GM23338 (cell line): ENCODE data around the gene TAF4B. TPM values are rescaled to one million over a fixed set of nuclear protein-coding genes. Genes with fewer than 3 reads are reported as not detected.

Experiments
- ATAC-seq: fragments of 200-7000 bp; cut with Tn5 transposase; 3 replicates; pipeline ENCODE4 v1.9.1; 2020
- DNase-seq: peaks from one replicate; pipeline ENCODE4 v3.0.0-alpha.2; 2015; ENCODE audit warnings: low spot score
- H2AFZ ChIP-seq: fragments of 200-600 bp; sonication (generic); 2 replicates; pipeline ENCODE4 v1.8.0; 2016; ENCODE audit warnings: antibody characterized with exemption, mild to moderate bottlenecking, moderate library complexity
- H3F3A ChIP-seq: fragments of 200-600 bp; sonication (generic); replicated peaks from 2 replicates; pipeline ENCODE4 v1.8.0; 2017; ENCODE audit warnings: antibody characterized with exemption, mixed run types, low read depth
- H3K27ac ChIP-seq: fragments of 200-600 bp; sonication (generic); 2 replicates; pipeline ENCODE4 v1.6.1; 2016; ENCODE audit warnings: low read depth
- H3K27me3 ChIP-seq: fragments of 200-600 bp; sonication (generic); 2 replicates; pipeline ENCODE4 v1.8.0; 2016; ENCODE audit warnings: mild to moderate bottlenecking, mixed run types, moderate library complexity; ENCODE audit not compliant: insufficient read depth
- H3K36me3 ChIP-seq: fragments of 200-600 bp; sonication (generic); 2 replicates; pipeline ENCODE4 v1.8.0; 2016; ENCODE audit warnings: mild to moderate bottlenecking; ENCODE audit not compliant: insufficient read depth
- H3K4me1 ChIP-seq: fragments of 200-600 bp; sonication (generic); 2 replicates; pipeline ENCODE4 v1.8.0; 2016; ENCODE audit warnings: mild to moderate bottlenecking, moderate library complexity; ENCODE audit not compliant: insufficient read depth
- H3K4me2 ChIP-seq: fragments of 200-600 bp; sonication (generic); 2 replicates; pipeline ENCODE4 v1.7.1; 2017; ENCODE audit warnings: mixed run types
- H3K4me3 ChIP-seq: fragments of 200-600 bp; sonication (generic); 2 replicates; pipeline ENCODE4 v1.6.1; 2016; ENCODE audit warnings: mixed run types
- H3K79me2 ChIP-seq: fragments of 200-600 bp; sonication (generic); replicated peaks from 2 replicates; pipeline ENCODE4 v1.8.0; 2017; ENCODE audit warnings: mild to moderate bottlenecking; ENCODE audit not compliant: insufficient read depth
- H3K9me2 ChIP-seq: fragments of 200-600 bp; sonication (generic); 2 replicates; pipeline ENCODE4 v1.8.0; 2017; ENCODE audit not compliant: insufficient read depth
- H4K20me1 ChIP-seq: fragments of 200-600 bp; sonication (generic); replicated peaks from 2 replicates; pipeline ENCODE4 v1.8.0; 2017; ENCODE audit warnings: mild to moderate bottlenecking; ENCODE audit not compliant: insufficient read depth
- H3K27ac Mint-ChIP-seq: 2 replicates; pipeline ENCODE4 v1.8.0; 2020; ENCODE audit warnings: inconsistent platforms, mild to moderate bottlenecking, moderate library complexity, mixed read lengths
- H3K27me3 Mint-ChIP-seq: 3 replicates; pipeline ENCODE4 v1.8.0; 2022; ENCODE audit warnings: low read depth, mild to moderate bottlenecking, moderate library complexity, mixed read lengths, inconsistent platforms; ENCODE audit not compliant: insufficient read depth, poor library complexity
- H3K36me3 Mint-ChIP-seq: 3 replicates; pipeline ENCODE4 v1.8.0; 2021; ENCODE audit warnings: low read depth, mild to moderate bottlenecking, inconsistent platforms, moderate library complexity, mixed read lengths
- H3K4me1 Mint-ChIP-seq: 3 replicates; pipeline ENCODE4 v1.8.0; 2020; ENCODE audit warnings: mild to moderate bottlenecking, inconsistent platforms, mixed read lengths
- H3K4me3 Mint-ChIP-seq: 3 replicates; pipeline ENCODE4 v1.8.0; 2021; ENCODE audit warnings: moderate library complexity, mild to moderate bottlenecking, inconsistent platforms, mixed read lengths
- H3K9me3 Mint-ChIP-seq: 3 replicates; pipeline ENCODE4 v1.8.0; 2020; ENCODE audit warnings: moderate library complexity, mild to moderate bottlenecking, inconsistent platforms, mixed read lengths
- CREB1 ChIP-seq: fragments of 250-450 bp; sonication (Bioruptor Pico); IDR thresholded peaks from 2 replicates; pipeline ENCODE4 v1.5.0; 2020; ENCODE audit warnings: low read depth, mild to moderate bottlenecking, moderate library complexity
- CTCF ChIP-seq, 2 experiments: fragments of 200-600 bp in 1 of 2; sonication (generic) in 1 of 2; conservative IDR thresholded peaks; 2 replicates each; pipeline versions ENCODE4 v1.5.1 to v1.6.1; 2016 to 2017; ENCODE audit warnings: antibody characterized with exemption in 2 of 2, low read depth in 2 of 2, mild to moderate bottlenecking in 2 of 2, moderate library complexity in 1 of 2
- ETS1 ChIP-seq: IDR thresholded peaks from 2 replicates; pipeline ENCODE4 v1.6.1; 2016; ENCODE audit warnings: antibody characterized with exemption
- EZH2phosphoT487 ChIP-seq: fragments of 200-600 bp; sonication (generic); IDR thresholded peaks from one replicate; pipeline ENCODE4 v1.8.1; 2018; ENCODE audit warnings: antibody characterized with exemption; ENCODE audit not compliant: unreplicated experiment
- JUNB ChIP-seq: IDR thresholded peaks from one replicate; pipeline ENCODE4 v1.6.1; 2016; ENCODE audit warnings: antibody characterized with exemption; ENCODE audit not compliant: unreplicated experiment
- NANOG ChIP-seq: IDR thresholded peaks from 2 replicates; pipeline ENCODE4 v1.6.1; 2016; ENCODE audit warnings: antibody characterized with exemption, borderline replicate concordance
- REST ChIP-seq: IDR thresholded peaks from one replicate; pipeline ENCODE4 v1.6.1; 2018; ENCODE audit warnings: antibody characterized with exemption; ENCODE audit not compliant: unreplicated experiment
- ZNF114 ChIP-seq: fragments of 250-450 bp; sonication (Bioruptor Pico); IDR thresholded peaks from 2 replicates; pipeline ENCODE4 v1.5.0; 2020; ENCODE audit warnings: mild to moderate bottlenecking, moderate library complexity
- ZNF462 ChIP-seq: fragments of 250-450 bp; sonication (Bioruptor Pico); IDR thresholded peaks from 2 replicates; pipeline ENCODE4 v1.5.0; 2020; ENCODE audit warnings: mild to moderate bottlenecking, moderate library complexity
- polyA plus RNA-seq: library from polyadenylated mRNA; unstranded; fragments of >200 nt; fragmentation: Nextera tagmentation; extraction: Ambion mirVana; gene quantifications from 2 replicates; pipeline ENCODE4 v1.2.1, GENCODE V29; 2016
- total RNA-seq: library from RNA; depleted of rRNA; stranded (reverse); fragments of >200 nt; shearing (Covaris generic); gene quantifications from 2 replicates; pipeline ENCODE4 v1.2.3, GENCODE V29; 2014

TAF4B gene
- total and polyA plus RNA-seq, 2 experiments from 2014 or later = 9.4 to 27.3 TPM

GRCh38 chr18:26312199-26312598, 86.0 kb downstream of the TAF4B start:
- TF ChIP-seq EZH2phosphoT487 = no peak
- TF ChIP-seq REST = no peak
- TF ChIP-seq NANOG = no peak
- TF ChIP-seq ZNF462 (CRISPR knock-in tag) = no peak
- TF ChIP-seq JUNB = no peak
- TF ChIP-seq ZNF114 (CRISPR knock-in tag) = no peak
- no peak for TF ChIP-seq CREB1
- no peak for TF ChIP-seq ETS1
- no peak for TF ChIP-seq CTCF (conservative IDR thresholded peaks at IDR 0.05; ENCODE audit: low read depth in 2 of 2)
- Histone ChIP-seq H4K20me1 (no peaks in the 10 kb centered on the region; the same call in 1 of the 2 replicates), H3F3A (no peaks in the 10 kb centered on the region), H2AFZ (no peak overlapping the region), H3K27ac (no peak overlapping the region), H3K4me3 (no peak overlapping the region), H3K27me3 (no peaks in the 10 kb centered on the region), H3K36me3 (no peaks in the 10 kb centered on the region), H3K79me2 (no peaks in the 10 kb centered on the region; the same call in 1 of the 2 replicates), H3K4me1 (no peaks in the 10 kb centered on the region), H3K9me2 (no peaks in the 10 kb centered on the region), H3K4me2 (no peak overlapping the region)
- no peak overlapping the region for H3K4me3 Mint-ChIP-seq
- ATAC-seq = peak; percentile 34; the same call in 1 of the 3 replicates
- peaks cover 9% of the 10 kb centered on the region for H3K4me1 Mint-ChIP-seq
- no peaks in the 10 kb centered on the region for H3K27me3 Mint-ChIP-seq
- no peaks in the 10 kb centered on the region for H3K9me3 Mint-ChIP-seq
- peaks cover 8% of the 10 kb centered on the region; the same call in 2 of the 3 replicates for H3K36me3 Mint-ChIP-seq
- no peak overlapping the region for H3K27ac Mint-ChIP-seq
- DNase-seq = peak; percentile 45
